Embryonic facial prominence (tissue), 1 donor: ENCODE results near the gene HMCES.
"Not testable (repeated sequence)": the region's sequence is repeated elsewhere in the genome, so short reads cannot be mapped to it uniquely, and the experiment has no call there.

Source experiments
- DNase-seq: peaks from one replicate; pipeline ENCODE4 v3.0.0-alpha.2; 2016; ENCODE audit errors: extremely low spot score

Gene HMCES

GRCh38 chr3:129257609-129258008, 21.1 kb upstream of the HMCES start:
- no peak for DNase-seq

DNA sequence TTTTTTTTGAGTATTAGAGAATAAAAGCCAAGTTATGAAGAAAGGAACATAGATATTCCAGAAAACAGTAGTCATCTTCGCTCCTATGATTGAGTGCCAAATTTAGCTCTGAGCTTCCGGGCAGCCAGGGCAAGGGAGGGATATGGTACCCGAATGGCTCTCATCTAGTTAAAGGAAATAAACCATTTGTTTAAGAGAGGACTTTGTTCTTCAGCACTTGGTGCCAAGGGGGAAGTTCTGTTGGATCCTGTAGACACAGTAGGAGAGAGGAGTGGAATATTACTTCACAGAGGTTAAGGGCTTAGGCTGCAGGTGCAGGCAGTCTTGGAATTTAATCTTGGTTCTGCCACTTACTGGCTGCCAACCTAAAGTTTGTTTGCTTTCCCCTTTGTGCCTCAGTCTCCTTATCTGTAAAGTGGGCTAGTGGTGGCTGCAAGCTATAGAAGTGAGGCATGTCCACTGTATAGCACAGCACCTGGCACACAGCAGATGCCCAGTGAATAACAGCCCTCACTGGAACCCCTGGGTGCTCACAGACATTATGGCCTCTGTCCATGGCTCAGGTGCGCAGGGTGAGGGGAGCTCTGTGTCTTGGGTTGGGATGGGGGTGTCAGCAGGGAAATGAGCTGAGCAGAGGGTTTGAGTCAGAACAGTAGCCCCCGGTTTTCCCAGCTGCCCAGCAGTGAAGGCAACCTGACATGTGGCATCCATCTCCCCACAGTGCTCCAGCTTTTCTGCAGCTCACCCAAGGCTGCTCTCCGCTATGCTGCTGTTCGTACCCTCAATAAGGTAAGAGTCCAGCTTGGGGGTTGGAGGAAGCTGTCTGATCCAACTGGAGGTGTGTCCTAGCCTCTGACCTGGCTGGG, 18.8 kb upstream of the HMCES start:
- DNase-seq, result no peak

DNA sequence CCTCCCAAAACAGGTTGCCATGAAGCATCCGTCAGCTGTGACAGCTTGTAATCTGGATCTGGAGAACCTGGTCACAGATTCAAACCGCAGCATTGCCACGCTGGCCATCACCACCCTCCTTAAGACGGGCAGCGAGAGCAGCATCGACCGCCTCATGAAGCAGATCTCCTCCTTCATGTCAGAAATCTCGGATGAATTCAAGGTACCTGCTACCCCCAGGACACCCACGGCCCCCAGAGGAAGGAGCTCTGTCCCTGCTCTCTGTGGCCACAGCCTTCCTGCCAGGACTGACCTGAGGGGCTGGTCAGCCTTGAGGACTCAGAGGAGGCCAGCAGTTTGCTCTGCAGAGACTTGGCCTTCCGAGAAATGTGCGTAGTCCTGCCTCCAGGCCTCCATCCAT, 18.1 kb upstream of the HMCES start:
- DNase-seq, result no peak

DNA sequence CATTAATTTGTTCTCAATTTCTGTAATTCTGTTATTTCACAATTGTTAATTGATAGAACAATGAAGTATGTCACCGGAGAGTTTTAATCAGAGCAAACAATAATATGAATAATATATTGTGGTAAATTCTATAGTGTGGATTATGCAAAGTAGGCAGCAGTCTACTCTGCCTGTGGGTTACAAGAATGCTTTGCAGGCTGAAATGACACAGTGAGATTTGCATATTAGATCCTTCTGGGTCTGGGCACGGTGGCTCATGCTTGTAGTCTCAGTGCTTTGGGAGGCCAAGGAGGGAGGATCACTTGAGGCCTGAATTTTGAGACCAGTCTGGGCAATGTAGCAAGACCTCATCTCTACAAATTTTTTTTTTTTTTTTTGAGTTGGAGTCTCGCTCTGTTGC, 16.8 kb upstream of the HMCES start:
- DNase-seq, result no peak

- no peak for DNase-seq
Observed at GRCh38 chr3:129263161-129263910, 15.3 kb upstream of the HMCES start.

DNA sequence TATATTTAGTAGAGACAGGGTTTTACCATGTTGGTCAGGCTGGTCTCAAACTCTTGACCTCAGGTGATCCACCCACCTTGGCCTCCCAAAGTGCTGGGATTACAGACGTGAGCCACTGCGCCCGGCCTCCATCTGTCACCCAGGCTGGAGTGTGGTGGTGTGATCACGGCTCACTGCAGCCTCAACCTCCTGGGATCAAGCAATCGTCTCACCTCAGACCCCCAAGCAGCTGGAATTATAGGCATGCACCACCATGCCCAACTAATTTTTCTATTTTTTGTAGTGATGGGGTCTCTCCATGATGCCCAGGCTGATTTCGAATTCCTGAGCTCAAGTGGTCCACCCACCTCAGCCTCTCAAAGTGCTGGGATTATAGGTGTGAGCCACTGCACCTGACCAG, 13.7 kb upstream of the HMCES start:
- not testable (repeated sequence) for DNase-seq

- no peak for DNase-seq
Observed at GRCh38 chr3:129266651-129267050, 12.0 kb upstream of the HMCES start.

DNA sequence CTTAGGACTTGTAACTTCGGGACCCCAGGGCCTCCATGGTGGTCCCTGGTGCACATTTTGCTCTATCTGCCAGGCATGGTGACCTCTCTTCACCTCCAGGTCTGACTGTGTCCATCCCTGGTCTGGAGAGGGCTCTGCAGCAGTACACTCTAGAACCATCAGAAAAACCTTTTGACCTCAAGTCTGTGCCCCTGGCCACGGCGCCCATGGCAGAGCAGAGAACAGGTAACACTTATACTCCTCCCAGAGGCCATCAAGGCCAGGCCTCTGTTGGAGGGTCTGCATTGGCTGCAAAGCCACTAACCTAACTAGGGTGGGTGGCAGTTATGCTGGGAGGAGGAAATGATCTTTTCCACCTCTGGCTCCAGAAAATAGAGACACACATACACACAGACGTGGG, 10.3 kb upstream of the HMCES start:
- DNase-seq, result no peak

DNA sequence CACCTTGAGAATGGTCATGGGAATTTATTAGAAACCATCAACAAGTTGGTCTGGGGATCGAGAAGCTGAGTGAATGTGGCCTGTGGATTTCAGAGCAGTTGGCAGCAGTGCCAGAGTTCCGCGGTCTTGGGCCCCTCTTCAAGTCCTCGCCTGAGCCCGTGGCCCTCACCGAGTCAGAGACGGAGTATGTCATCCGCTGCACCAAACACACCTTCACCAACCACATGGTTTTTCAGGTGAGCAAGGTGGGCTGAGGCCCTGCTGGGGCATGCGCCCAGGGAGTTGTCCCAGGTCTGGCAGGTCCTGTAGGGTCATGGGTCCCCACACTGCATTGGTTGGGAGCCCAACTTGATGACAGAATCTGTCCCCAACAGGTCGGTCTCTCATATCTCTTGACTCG, 7.0 kb upstream of the HMCES start:
- DNase-seq, result no peak

DNA sequence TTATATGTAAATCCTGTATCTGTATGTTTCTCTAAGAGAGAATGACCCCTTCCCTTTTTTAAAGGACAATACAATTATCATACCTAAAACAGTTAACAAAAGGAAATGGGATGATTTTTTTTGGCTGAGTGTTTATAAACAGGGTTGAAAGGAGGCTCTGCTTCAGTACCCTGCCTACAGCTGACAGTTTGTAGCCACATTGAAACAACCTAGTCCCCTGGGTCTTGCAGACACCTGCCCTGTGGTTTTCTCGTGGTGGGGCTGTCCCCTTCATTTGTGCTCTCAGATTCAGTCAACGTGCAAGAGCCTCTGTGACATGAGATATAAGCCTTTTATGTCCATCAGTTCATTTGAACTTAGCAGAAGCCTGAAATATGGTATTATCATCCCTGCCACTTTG, 2.3 kb upstream of the HMCES start:
- no peak for DNase-seq

DNA sequence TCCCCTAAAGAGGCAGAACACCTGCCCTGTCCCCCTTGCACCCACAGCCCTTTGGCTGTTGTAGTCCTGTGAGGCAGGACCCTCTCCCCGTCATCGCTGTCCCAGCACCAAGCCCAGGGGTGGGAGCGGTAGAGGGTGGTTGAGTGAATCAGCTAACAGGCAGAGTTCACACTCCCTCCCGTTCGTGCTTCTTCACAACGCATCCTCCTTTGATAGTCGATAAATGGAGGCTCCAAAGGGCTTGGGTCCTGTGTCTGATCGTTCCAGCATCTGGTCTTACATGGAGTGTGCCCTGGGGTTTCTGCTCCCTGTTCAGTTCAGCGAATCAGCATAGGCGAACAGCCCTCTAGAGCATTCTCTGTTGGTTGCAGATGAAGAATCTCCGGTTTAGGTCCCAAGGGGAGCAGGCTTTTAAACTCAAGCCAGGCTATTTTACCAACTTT, 820 bp upstream of the HMCES start:
- DNase-seq, result no peak

DNA sequence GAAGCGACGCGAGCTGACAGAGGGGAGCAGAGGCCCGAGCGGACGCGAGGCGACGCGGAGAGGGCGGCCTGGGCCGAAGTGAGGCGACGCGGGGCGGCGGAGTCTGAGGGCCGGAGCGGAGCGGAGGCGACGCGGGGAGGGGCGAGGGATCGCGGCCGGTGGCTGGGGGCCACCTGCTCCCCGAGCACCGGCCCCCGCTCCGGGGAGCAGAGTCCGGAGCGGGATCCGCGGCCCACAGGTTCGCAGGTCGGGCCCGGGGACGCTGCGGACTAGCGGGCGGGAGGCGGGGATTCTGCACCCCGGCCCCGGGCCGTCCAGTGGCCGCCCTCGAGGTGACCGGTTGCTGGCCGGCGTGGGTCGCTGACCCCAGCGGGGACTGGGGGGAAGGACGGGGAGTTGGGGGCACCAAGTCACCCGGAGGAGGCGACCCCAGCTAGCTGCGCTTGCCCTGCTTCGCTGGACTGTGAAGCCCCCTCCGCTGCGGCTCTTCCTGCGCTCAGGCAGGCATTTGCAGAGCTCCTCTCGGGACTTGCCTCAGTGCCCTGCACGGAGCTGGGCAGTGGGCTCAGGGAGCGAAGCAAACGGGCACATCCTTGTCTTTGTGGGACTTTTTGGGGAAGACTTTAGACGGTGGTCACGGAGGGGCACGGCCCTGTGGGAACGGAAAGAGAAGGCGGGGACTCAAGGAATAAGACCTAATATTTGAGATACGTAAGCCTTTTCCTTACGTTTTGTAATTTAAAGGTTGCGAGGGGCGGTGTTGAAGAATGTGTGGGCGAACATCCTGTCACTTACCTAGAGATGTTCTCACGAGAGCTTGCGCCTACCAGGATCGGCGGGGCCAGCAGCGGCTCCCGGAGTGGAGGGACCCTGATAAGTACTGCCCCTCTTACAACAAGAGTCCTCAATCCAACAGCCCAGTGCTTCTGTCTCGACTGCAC, 566 bp downstream of the HMCES start:
- peak; percentile 22 for DNase-seq

DNA sequence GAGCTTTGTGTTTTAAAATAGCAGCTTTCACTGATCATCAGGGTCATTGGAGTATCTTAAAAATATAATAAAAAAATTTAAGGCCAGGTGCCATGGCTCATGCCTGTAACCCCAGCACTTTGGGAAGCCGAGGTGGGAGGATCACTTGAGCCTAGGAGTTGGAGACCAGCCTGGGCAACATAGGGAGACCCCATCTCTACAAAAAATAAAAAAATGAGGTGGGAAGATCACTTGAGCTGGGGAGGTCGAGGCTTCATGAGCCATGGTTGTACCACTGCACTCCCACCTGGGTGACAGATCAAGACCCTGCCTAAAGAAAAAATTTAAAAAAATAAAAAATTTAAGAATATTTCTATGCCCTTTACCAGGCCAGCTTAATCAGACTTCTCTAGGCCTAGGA, 1.5 kb downstream of the HMCES start:
- DNase-seq, result no peak

DNA sequence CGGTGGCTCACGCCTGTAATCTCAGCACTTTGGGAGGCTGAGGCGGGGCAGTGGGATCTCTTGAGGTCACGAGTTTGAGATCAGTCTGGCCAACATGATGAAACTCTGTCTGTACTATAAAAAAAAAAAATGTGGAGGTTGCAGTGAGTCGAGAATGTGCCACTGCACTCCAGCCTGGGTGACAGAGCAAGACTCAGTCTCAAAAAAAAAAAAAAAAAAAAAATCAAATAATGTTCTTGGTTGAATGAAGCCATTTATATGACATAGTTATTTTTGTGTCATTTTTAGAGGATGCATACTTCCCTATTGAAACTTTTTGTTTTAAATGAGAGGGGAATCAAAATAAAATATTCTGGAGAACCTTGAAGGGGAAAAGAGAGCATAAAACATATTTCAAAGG, 3.1 kb downstream of the HMCES start:
- no peak for DNase-seq

DNA sequence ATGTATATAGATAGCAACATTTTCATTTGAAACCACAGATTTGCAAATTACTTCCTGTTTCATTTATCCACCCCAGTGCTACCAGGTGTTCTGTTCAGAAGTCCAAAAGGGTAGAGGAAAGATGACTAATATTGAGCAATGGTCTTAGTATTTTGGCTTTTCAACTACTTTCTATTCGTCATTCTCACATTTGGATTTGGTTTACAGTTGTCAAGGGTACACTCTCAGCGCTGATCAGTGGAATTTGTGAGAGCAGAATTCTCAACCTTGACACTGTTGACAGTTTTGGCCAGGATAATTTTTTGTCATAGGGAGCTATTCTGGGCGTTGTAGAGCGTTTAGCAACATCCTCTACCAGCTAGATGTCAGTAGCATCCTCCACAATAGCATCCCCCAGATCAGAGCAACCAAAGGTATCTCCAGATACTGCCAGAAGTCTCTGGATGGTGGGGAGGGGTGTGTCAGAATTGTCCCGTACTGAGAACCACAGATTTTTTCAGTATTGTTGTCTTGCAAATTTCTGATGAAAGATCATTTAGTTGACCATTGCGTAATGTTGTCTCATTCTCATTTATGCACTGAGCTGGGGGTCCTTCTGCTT, 4.2 kb downstream of the HMCES start:
- no peak for DNase-seq

DNA sequence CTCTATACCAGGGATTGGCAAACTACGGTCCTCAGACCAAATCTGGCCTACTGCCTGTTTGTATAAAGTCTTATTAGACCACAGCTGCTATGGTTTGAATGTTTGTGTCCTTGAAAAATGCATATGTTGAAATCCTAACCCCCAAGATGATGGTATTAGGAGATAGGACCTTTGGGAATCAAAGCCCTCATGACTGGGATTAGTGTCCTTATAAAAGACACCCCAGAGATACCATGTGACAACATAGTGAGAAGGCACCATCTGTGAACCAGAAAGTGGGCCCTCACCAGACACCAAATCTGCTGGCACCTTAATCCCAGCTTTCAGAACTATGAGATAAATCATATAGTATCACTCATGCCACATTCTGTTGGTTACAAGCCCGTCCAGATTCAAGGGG, 7.4 kb downstream of the HMCES start:
- DNase-seq, result no peak

DNA sequence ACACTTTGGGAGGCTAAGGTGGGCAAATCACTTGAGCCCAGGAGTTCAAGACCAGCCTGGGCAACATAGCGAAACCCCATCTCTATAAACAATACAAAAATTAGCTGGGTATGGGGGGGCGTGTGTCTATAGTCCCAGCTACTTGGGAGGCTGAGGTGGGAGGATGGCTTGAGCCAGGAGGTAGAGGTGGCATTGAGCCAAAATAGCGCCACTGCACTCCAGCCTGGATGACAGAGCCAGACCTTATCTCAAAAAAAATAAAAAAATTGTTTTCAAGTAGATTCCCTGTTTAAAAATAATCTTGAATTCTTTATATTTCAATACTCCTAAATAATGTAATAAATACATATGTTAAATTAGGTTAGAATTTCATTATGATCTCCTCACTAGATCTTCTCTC, 9.8 kb downstream of the HMCES start:
- DNase-seq, result no peak

GRCh38 chr3:129289201-129289921, 10.7 kb downstream of the HMCES start:
- DNase-seq, result no peak

- DNase-seq, result no peak
Observed at GRCh38 chr3:129291236-129291886, 12.7 kb downstream of the HMCES start.

DNA sequence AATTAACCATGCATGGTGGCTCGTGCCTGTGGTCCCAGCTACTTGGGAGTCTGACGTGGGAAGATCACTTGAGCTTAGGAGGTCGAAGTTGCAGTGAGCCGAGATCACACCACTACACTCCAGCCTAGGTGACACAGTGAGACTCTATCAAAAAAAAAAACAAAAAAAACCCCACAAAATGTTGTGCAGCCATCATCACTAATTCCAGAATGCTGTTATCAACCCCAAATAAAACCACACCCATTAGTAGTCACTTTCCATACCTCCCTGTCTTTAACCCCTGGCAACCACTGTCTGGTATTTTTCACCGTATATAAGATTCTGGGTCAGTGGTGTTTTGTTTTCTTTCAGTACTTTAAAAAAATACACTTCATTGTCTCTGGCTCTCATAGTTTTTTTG, 16.6 kb downstream of the HMCES start:
- no peak for DNase-seq
